DOHH2 (cell line): ENCODE measurements around the gene IGFBP1.
A peak's percentile ranks its signal among the peaks of the same experiment; 100 is the strongest.

ENCODE experiments used
- H3F3A ChIP-seq: fragments of 200-600 bp; sonication (generic), shearing (Covaris generic); 2 replicates; pipeline ENCODE4 v1.6.0; 2016; ENCODE audit warnings: antibody characterized with exemption, mild to moderate bottlenecking; ENCODE audit not compliant: control insufficient read depth, insufficient read depth
- H3K27ac ChIP-seq: fragments of 200-600 bp; sonication (generic); 2 replicates; pipeline ENCODE4 v1.5.1; 2014; ENCODE audit warnings: low read depth, mild to moderate bottlenecking, low read length, moderate library complexity
- H3K27me3 ChIP-seq: fragments of 200-600 bp; sonication (generic); 2 replicates; pipeline ENCODE4 v1.6.1; 2014; ENCODE audit warnings: mild to moderate bottlenecking, low read length, mixed read lengths; ENCODE audit not compliant: control insufficient read depth
- H3K36me3 ChIP-seq: fragments of 200-600 bp; sonication (generic); 2 replicates; pipeline ENCODE4 v1.6.1; 2014; ENCODE audit warnings: mild to moderate bottlenecking, low read length, moderate library complexity, mixed read lengths; ENCODE audit not compliant: control insufficient read depth
- H3K4me1 ChIP-seq: fragments of 200-600 bp; sonication (generic); 2 replicates; pipeline ENCODE4 v1.6.1; 2014; ENCODE audit warnings: mild to moderate bottlenecking, low read length, mixed read lengths; ENCODE audit not compliant: control insufficient read depth
- H3K4me2 ChIP-seq: fragments of 200-600 bp; sonication (generic); 2 replicates; pipeline ENCODE4 v1.6.0; 2014; ENCODE audit warnings: mild to moderate bottlenecking, low read length, moderate library complexity
- H3K4me3 ChIP-seq: fragments of 200-600 bp; sonication (generic); 2 replicates; pipeline ENCODE4 v1.5.1; 2014; ENCODE audit warnings: mild to moderate bottlenecking, low read length, mixed read lengths
- H3K79me2 ChIP-seq: fragments of 200-600 bp; sonication (generic); 2 replicates; pipeline ENCODE4 v1.6.1; 2014; ENCODE audit warnings: mild to moderate bottlenecking, low read length, mixed read lengths; ENCODE audit not compliant: control insufficient read depth
- H3K9me2 ChIP-seq: fragments of 200-600 bp; sonication (generic); replicated peaks from 2 replicates; pipeline ENCODE4 v1.6.1; 2014; ENCODE audit warnings: mild to moderate bottlenecking, low read length, mixed read lengths; ENCODE audit not compliant: control insufficient read depth
- H3K9me3 ChIP-seq: fragments of 200-600 bp; sonication (generic); 2 replicates; pipeline ENCODE4 v1.6.1; 2014; ENCODE audit warnings: antibody characterized with exemption, low read length, mixed read lengths; ENCODE audit not compliant: control insufficient read depth, insufficient read depth
- H4K20me1 ChIP-seq: fragments of 200-600 bp; sonication (generic); 2 replicates; pipeline ENCODE4 v1.6.0; 2014; ENCODE audit warnings: low read depth, mild to moderate bottlenecking, antibody characterized with exemption, low read length, moderate library complexity; ENCODE audit not compliant: control insufficient read depth, insufficient read depth
- CTCF ChIP-seq: fragments of 200-600 bp; sonication (generic); IDR thresholded peaks from one replicate; pipeline ENCODE4 v1.5.1; 2014; ENCODE audit warnings: antibody characterized with exemption, mild to moderate bottlenecking, low read depth, low read length; ENCODE audit not compliant: poor library complexity, severe bottlenecking
- EZH2phosphoT487 ChIP-seq: fragments of 200-600 bp; sonication (generic); IDR thresholded peaks from 2 replicates; pipeline ENCODE4 v1.6.1; 2017; ENCODE audit warnings: borderline replicate concordance, mild to moderate bottlenecking, antibody characterized with exemption, low read length, moderate library complexity, mixed read lengths

The IGFBP1 gene

GRCh38 chr7:45921699-45922519 is 33.6 kb downstream of the IGFBP1 start:
- H3K27me3 ChIP-seq = peaks cover 42% of the 10 kb centered on the region
- H3K9me3 ChIP-seq = no peaks in the 10 kb centered on the region
- no peak overlapping the region for H3K27ac ChIP-seq
- no peaks in the 10 kb centered on the region for H3F3A ChIP-seq
- no peaks in the 10 kb centered on the region for H3K79me2 ChIP-seq
- H3K4me1 ChIP-seq = no peaks in the 10 kb centered on the region
- H3K36me3 ChIP-seq = no peaks in the 10 kb centered on the region
- no peak overlapping the region for H3K4me3 ChIP-seq
- no peaks in the 10 kb centered on the region for H3K9me2 ChIP-seq
- TF ChIP-seq EZH2phosphoT487 (no peak), CTCF (peak; percentile 40)
- H4K20me1 ChIP-seq = no peaks in the 10 kb centered on the region
- H3K4me2 ChIP-seq = no peak overlapping the region

- no peak overlapping the region for H3K4me2 ChIP-seq
- H3K4me3 ChIP-seq = no peak overlapping the region
- no peaks in the 10 kb centered on the region for H3K36me3 ChIP-seq
- H3K4me1 ChIP-seq = no peaks in the 10 kb centered on the region
- no peak for TF ChIP-seq CTCF
- no peaks in the 10 kb centered on the region for H4K20me1 ChIP-seq
- no peaks in the 10 kb centered on the region for H3K79me2 ChIP-seq
- no peaks in the 10 kb centered on the region for H3K9me2 ChIP-seq
- H3F3A ChIP-seq = no peaks in the 10 kb centered on the region
- peaks cover 40% of the 10 kb centered on the region for H3K27me3 ChIP-seq
- no peak overlapping the region for H3K27ac ChIP-seq
- H3K9me3 ChIP-seq = no peaks in the 10 kb centered on the region
Observed at GRCh38 chr7:45922810-45923209, 34.5 kb downstream of the IGFBP1 start.

GRCh38 chr7:45923290-45923689 is 35.0 kb downstream of the IGFBP1 start:
- Histone ChIP-seq H3K27ac (no peak overlapping the region), H3K4me3 (no peak overlapping the region), H3K9me2 (no peaks in the 10 kb centered on the region), H3K36me3 (no peaks in the 10 kb centered on the region), H4K20me1 (no peaks in the 10 kb centered on the region), H3K4me2 (no peak overlapping the region), H3K9me3 (no peaks in the 10 kb centered on the region), H3K27me3 (peaks cover 36% of the 10 kb centered on the region), H3K4me1 (no peaks in the 10 kb centered on the region), H3K79me2 (no peaks in the 10 kb centered on the region), H3F3A (no peaks in the 10 kb centered on the region)
- TF ChIP-seq EZH2phosphoT487 = no peak
- peak; percentile 99 for TF ChIP-seq CTCF
